HTERT RPE-1 (cell line): ENCODE results near the gene LMBR1L.
"Not testable (repeated sequence)": the region's sequence is repeated elsewhere in the genome, so short reads cannot be mapped to it uniquely, and the experiment has no call there.

Source experiments
- in situ Hi-C: fragments of 300-500 bp; cut with MboI; formaldehyde crosslinking; loops from 4 replicates; pipeline ENCODE4 v1.14.3; 2020; ENCODE audit warnings: low sequenced_read_pairs

The LMBR1L gene

GRCh38 chr12:49088150-49088931 lies 22.3 kb downstream of the LMBR1L start:
- in situ Hi-C loops = no loop called here

DNA sequence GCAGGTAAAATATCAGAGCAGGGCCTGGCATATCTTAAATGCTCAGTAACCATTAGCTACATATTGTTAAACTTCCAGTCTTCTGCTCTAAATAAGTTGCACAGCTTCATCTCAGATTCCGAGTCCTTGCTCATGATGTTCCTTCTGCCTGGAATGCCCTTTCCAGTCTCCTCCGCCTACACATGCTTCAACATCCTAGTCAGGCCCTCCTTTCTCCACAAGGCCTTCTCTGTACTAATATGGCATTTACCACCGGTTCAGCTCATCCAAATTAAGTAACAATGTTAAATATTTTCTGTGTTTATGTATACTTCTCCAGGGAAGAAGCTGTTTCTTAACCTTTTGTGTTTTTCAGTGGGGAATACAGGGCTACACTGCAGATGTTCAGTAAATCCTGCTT lies 24.5 kb downstream of the LMBR1L start:
- in situ Hi-C loops = no loop called here

DNA sequence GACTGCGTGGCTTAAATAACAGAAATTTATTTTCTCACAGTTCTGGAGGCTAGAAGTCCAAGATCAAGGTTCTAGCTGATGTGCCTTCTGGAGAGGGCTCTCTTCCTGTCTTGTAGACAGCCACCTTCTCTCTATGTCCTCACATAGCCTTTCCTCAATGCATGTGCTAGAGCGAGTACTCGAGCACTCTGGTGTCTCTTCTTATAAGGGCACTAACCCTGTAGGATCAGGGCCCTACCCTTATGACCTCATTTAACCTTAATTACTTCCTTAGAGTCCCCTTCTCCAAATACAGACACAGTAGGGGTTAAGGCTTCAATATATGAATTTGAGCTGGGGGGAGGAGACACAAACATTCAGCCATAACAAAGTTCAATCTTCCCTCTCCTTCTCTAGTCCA lies 26.2 kb downstream of the LMBR1L start:
- in situ Hi-C loops = no loop called here

- in situ Hi-C loops = no loop called here
Measured at GRCh38 chr12:49079793-49080192, 30.9 kb downstream of the LMBR1L start.

DNA sequence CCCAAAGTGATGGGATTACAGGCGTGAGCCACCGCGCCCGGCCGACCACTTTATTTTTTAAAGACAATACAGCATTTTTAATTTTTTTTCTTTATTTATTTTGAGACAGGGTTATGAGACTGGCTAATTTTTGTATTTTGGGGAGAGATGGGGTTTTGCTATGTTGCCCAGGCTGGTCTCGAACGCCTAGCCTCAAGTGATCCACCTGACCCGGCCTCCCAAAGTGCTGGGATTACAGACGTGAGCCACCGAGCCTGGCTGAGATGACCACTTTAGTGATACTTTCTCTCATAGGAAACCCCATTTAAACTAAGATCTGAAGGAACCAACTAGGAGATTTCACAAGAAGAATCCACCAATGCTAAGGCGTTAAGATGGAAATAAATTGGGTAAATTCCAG lies 39.7 kb downstream of the LMBR1L start:
- in situ Hi-C loops = no loop called here

GRCh38 chr12:49069507-49070346 lies 40.9 kb downstream of the LMBR1L start, which contains the start of gene RHEBL1:
TSS of gene RHEBL1 (minus strand) at chr12:49069979. CDS start at chr12:49069785, 194 bp downstream.
- in situ Hi-C loops = no loop called here

DNA sequence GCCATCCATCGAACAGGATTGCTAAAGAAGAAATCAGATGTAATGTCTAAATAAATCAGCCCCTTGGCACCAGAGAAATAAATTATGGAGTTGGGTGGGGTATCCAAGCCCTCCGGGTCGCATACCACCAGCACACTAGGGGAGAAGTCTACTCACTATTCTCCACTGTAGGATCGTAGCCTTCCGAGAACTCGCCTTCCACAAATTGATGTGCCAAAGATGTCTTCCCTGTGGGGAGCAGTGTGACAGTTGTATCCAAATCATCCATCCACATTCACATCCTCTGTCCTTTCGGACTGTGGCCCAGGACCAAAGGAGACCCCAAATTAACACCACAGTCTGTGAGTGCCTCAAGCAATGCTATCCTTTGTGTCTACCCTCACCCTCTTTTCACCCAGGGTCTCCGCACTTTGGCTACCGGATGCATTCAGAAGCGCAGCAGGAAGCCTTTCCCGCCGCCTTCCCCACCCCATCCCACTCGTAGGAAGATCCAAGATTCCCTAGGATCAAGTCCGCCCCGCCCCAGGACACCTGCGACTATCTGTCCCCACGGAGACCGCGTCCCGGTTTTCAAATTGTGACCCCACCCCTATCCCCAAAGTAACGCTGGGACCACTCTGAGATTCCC lies 41.7 kb downstream of the LMBR1L start:
- in situ Hi-C loops = no loop called here

GRCh38 chr12:49066120-49066519 lies 44.5 kb downstream of the LMBR1L start:
- in situ Hi-C loops = no loop called here

DNA sequence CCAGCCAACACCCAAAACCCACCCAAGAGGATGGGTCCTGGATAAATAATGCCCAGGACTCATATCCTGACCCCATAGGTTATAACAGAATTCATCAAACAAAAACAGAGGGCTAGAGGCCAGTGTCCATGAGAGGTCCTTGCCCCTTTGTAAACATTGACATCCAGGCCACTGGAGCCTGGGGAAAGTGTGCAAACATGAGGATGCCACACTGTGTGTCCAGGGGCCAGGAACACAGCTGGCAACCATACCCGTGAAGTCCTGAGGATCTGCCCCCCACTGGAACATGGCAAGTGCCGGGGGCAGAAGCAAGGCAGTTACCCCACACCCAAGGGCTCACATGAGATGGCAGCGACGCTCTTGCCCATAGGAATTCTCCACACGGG lies 45.9 kb downstream of the LMBR1L start:
- in situ Hi-C loops = no loop called here

DNA sequence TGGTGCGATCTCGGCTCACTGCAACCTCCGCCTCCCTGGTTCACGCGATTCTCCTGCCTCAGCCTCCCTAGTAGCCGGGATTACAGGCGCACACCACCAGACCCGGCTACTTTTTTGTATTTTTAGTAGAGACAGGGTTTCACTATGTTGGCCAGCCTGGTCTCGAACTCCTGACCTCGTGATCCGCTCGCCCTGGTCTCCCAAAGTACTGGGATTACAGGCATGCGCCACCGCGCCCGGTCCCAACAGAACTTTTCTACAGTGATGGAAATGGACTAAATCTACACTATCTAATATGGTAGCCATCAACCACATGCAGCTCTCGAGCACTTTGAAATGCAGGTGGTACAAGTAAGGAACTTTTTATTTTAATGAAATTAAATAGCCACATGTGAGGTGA lies 48.7 kb downstream of the LMBR1L start:
- in situ Hi-C loops = not testable (repeated sequence)

- in situ Hi-C loops = no loop called here
Measured at GRCh38 chr12:49061157-49061650, 49.4 kb downstream of the LMBR1L start.

GRCh38 chr12:49060237-49061156 lies 50.1 kb downstream of the LMBR1L start, which contains the start of gene KMT2D:
TSS of gene KMT2D (minus strand) at chr12:49060794. CDS start at chr12:49055324, 5,470 bp downstream.
- in situ Hi-C loops = no loop called here

- in situ Hi-C loops = no loop called here
Measured at GRCh38 chr12:49059299-49060171, 51.1 kb downstream of the LMBR1L start.

DNA sequence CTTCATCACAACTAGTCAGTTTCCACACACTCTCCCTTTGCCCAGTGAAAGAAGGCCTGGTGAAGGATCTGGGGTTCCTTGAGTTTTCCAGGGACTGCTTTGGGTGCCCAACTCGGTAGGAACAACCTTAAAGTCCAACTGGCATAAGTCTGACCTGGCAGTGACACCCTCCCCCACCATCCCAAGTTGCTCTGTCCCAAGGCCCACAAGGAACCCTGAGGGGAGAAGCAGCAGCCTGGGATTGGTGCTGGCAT lies 51.7 kb downstream of the LMBR1L start:
- in situ Hi-C loops = no loop called here

DNA sequence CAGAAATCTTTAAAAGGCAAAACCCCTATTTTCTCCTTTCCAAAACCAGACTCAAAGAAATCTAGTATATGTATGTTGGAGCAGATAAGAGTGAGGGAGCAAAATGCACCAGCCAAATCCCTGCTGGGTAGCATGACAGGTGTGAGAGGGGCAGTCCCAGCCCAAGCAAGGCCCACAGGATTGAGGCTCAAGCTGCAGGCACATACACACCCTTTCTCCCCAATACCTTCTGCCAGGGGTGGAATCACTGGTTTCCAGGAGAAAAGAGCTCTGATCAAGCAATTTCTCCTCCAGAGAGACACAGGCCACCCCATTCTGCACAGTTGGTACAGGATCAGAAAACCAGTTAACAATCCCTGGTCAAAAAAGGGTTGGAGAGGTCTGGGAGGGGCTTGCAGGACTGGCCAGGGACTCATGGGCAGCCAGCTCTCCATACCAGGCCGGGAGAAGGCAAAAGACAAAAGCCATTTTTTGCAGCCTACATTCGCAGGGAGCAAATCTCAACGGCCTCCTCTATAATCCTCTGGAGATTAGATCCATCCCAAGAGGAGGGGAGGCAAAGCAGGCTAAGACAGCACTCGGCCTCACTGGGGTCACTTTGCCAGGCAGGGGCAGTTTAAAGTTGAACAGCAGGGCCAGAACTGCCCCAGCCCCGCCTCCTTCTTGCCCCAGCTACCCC lies 52.1 kb downstream of the LMBR1L start:
- in situ Hi-C loops = no loop called here

DNA sequence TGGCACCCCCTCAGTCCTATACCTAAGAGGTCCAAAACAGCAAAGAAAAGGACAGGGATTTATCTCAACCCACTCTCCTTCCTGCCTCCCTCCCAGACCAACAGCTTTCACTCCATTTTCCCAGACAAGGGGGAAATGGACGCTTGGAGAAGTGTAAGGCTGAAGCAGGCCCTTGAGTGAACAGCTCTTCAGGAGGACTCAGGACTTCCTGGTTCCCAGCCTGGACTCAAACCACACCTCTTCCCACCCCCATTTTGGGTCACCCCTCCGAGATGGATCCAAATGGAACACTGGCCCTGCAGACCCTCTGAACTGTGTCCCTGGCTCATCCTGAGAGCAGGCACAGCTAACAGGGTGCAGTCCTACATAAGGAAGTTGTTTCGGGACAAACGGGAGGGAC lies 52.8 kb downstream of the LMBR1L start:
- in situ Hi-C loops = no loop called here

- in situ Hi-C loops = no loop called here
Measured at GRCh38 chr12:49055978-49056754, 54.5 kb downstream of the LMBR1L start.

GRCh38 chr12:49055092-49055491 lies 55.6 kb downstream of the LMBR1L start:
- in situ Hi-C loops = no loop called here
